NB4 (cell line): Measurements from ENCODE around the gene XYLT1.

Experiments
- DNase-seq: peaks from one replicate; pipeline ENCODE4 v3.0.0; 2010; ENCODE audit warnings: low read depth
- H3K4me3 ChIP-seq: one replicate; pipeline ENCODE4 v1.5.1; 2011; ENCODE audit warnings: mild to moderate bottlenecking, low read depth, low read length, moderate library complexity
- MYC ChIP-seq: IDR thresholded peaks from 2 replicates; pipeline ENCODE4 v1.6.1; 2011; ENCODE audit warnings: low read depth, low read length
- POLR2A ChIP-seq: IDR thresholded peaks from 2 replicates; pipeline ENCODE4 v1.6.1; 2011; ENCODE audit warnings: mild to moderate bottlenecking; ENCODE audit not compliant: insufficient read length; ENCODE audit errors: extremely low read depth
- TF ChIP-seq, protein P1 (sequence below): IDR thresholded peaks from one replicate; pipeline ENCODE4 v1.5.1; 2012; ENCODE audit warnings: low read depth, low read length
- TF ChIP-seq, protein P2 (sequence below): IDR thresholded peaks from 2 replicates; pipeline ENCODE4 v1.6.1; 2011; ENCODE audit warnings: low read depth, low read length

Gene XYLT1

DNA sequence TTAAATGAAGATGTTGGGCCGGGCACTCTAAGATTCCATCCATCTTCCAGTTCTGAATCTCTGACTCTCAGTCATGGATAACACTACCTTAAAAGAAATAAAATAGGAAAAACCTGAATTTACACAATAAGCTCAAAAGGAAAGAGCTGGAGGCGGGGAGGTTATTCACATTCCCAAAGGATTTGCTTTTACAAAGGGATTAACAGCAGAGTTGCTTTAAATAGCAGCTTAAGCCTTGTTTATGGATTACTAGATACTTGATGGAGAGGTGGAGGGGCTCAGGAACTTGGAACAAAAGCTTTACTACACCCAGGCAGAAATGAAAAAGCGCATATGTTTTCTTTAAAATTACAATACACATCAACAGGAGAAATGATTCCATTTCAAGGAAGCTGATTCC lies 84.5 kb downstream of the XYLT1 start:
- TF ChIP-seq, protein P1, sequence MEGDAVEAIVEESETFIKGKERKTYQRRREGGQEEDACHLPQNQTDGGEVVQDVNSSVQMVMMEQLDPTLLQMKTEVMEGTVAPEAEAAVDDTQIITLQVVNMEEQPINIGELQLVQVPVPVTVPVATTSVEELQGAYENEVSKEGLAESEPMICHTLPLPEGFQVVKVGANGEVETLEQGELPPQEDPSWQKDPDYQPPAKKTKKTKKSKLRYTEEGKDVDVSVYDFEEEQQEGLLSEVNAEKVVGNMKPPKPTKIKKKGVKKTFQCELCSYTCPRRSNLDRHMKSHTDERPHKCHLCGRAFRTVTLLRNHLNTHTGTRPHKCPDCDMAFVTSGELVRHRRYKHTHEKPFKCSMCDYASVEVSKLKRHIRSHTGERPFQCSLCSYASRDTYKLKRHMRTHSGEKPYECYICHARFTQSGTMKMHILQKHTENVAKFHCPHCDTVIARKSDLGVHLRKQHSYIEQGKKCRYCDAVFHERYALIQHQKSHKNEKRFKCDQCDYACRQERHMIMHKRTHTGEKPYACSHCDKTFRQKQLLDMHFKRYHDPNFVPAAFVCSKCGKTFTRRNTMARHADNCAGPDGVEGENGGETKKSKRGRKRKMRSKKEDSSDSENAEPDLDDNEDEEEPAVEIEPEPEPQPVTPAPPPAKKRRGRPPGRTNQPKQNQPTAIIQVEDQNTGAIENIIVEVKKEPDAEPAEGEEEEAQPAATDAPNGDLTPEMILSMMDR = no peak
- TF ChIP-seq, protein P2, sequence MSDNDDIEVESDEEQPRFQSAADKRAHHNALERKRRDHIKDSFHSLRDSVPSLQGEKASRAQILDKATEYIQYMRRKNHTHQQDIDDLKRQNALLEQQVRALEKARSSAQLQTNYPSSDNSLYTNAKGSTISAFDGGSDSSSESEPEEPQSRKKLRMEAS = no peak
- TF ChIP-seq POLR2A (no peak), MYC (no peak)
- no peak for DNase-seq
- H3K4me3 ChIP-seq = no peak overlapping the region

DNA sequence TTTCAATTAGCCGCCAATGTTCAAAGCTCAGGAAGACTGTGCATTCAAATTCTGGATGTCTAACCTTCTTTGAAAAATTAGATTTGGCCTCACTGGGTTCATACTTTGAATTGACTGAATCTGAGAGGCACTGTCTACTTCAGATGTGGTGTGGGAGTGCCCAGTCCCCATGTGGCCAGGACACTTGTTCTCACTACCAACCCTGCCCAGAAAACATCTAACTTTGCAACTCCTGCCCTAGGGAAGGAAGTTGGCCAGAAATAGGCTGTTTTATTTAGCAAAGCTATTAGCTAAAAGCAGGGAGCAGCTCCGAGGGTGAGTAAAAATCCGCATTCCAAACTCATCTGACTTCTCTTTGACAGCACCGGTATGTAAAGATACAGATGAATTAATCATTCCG lies 86.3 kb downstream of the XYLT1 start:
- DNase-seq = no peak
- TF ChIP-seq, protein P2 = no peak
- TF ChIP-seq POLR2A (no peak), MYC (no peak)
- TF ChIP-seq, protein P1 = no peak
- no peak overlapping the region for H3K4me3 ChIP-seq

GRCh38 chr16:17382949-17383863 lies 87.6 kb downstream of the XYLT1 start:
- H3K4me3 ChIP-seq = no peak overlapping the region
- no peak for DNase-seq
- TF ChIP-seq MYC (no peak), POLR2A (no peak)
- TF ChIP-seq, protein P2 = no peak
- TF ChIP-seq, protein P1 = no peak

- no peak for DNase-seq
- no peak for TF ChIP-seq MYC
- TF ChIP-seq, protein P1 = no peak
- TF ChIP-seq, protein P2 = no peak
- H3K4me3 ChIP-seq = no peak overlapping the region
Measured at GRCh38 chr16:17382514-17382913, 88.2 kb downstream of the XYLT1 start.

GRCh38 chr16:17381784-17382183 lies 89.0 kb downstream of the XYLT1 start:
- TF ChIP-seq, protein P2 = no peak
- TF ChIP-seq, protein P1 = no peak
- TF ChIP-seq MYC (no peak), POLR2A (no peak)
- H3K4me3 ChIP-seq = no peak overlapping the region
- no peak for DNase-seq
